HEK293 (cell line): ENCODE measurements around the gene C1orf122.
A peak's percentile ranks its signal among the peaks of the same experiment; 100 is the strongest.

Source experiments
- CTCF ChIA-PET: fragments of 350-600 bp; formaldehyde crosslinking; extraction: SDS; loops from one replicate; lab custom pipeline; 2021; ENCODE audit warnings: antibody characterized with exemption; lab: Yijun Ruan, JAX
- POLR2A ChIA-PET: fragments of 300-600 bp; formaldehyde crosslinking; extraction: SDS; loops from one replicate; lab custom pipeline; 2020; ENCODE audit warnings: antibody characterized with exemption, inconsistent platforms; lab: Yijun Ruan, JAX
- H3K27ac ChIP-seq: fragments of 200-500 bp; sonication (Bioruptor generic); 2 replicates; pipeline ENCODE4 v1.5.1; 2014; ENCODE audit warnings: low read depth, low read length, control low read depth, inconsistent platforms; ENCODE audit errors: extremely low read depth
- H3K36me3 ChIP-seq, 2 experiments: fragments of 200-500 bp in 1 of 2; sonication (Bioruptor generic) in 1 of 2; 1 replicate in 1 of 2; 2 replicates in 1 of 2; pipeline ENCODE4 v1.5.1; 2014 to 2017; ENCODE audit warnings: inconsistent platforms in 2 of 2, low read length in 2 of 2; ENCODE audit not compliant: control insufficient read depth in 2 of 2, insufficient read depth in 1 of 2
- H3K4me1 ChIP-seq: fragments of 200-500 bp; sonication (Bioruptor generic); 2 replicates; pipeline ENCODE4 v1.5.1; 2014; ENCODE audit warnings: mild to moderate bottlenecking, low read length, inconsistent platforms; ENCODE audit not compliant: control insufficient read depth, insufficient read depth
- H3K4me3 ChIP-seq: 2 replicates; pipeline ENCODE4 v1.5.1; 2011; ENCODE audit warnings: low read depth, mild to moderate bottlenecking, control low read depth, low read length, moderate library complexity
- H3K9me3 ChIP-seq: fragments of 200-500 bp; sonication (Bioruptor generic); 2 replicates; pipeline ENCODE4 v1.5.1; 2014; ENCODE audit warnings: low read depth, low read length, inconsistent platforms; ENCODE audit not compliant: control insufficient read depth, insufficient read depth
- MZF1 ChIP-seq: fragments of 450-650 bp; formaldehyde crosslinking; IDR thresholded peaks from 2 replicates; pipeline ENCODE4 v1.5.1; 2017; ENCODE audit warnings: missing biosample characterization, missing genetic modification characterization, borderline replicate concordance
- PRDM1 ChIP-seq: fragments of 450-650 bp; formaldehyde crosslinking; IDR thresholded peaks from 2 replicates; pipeline ENCODE4; 2016; ENCODE audit warnings: missing biosample characterization, missing genetic modification characterization
- PRDM2 ChIP-seq: fragments of 450-650 bp; formaldehyde crosslinking; IDR thresholded peaks from 2 replicates; pipeline ENCODE4 v1.5.1; 2016; ENCODE audit warnings: missing biosample characterization, missing genetic modification characterization, borderline replicate concordance
- ZBTB20 ChIP-seq: fragments of 450-650 bp; formaldehyde crosslinking; IDR thresholded peaks from 2 replicates; pipeline ENCODE4 v1.5.1; 2016; ENCODE audit warnings: missing biosample characterization, missing genetic modification characterization
- ZBTB21 ChIP-seq: fragments of 450-650 bp; formaldehyde crosslinking; IDR thresholded peaks from 2 replicates; pipeline ENCODE4 v1.5.1; 2017; ENCODE audit warnings: missing biosample characterization, missing genetic modification characterization
- ZEB2 ChIP-seq: fragments of 450-650 bp; formaldehyde crosslinking; IDR thresholded peaks from 2 replicates; pipeline ENCODE4 v1.5.1; 2016; ENCODE audit warnings: missing biosample characterization, missing genetic modification characterization
- ZFP69B ChIP-seq: fragments of 450-650 bp; formaldehyde crosslinking; IDR thresholded peaks from 2 replicates; pipeline ENCODE4 v1.5.1; 2016; ENCODE audit warnings: missing biosample characterization, missing genetic modification characterization
- ZNF114 ChIP-seq: fragments of 450-650 bp; formaldehyde crosslinking; IDR thresholded peaks from 2 replicates; pipeline ENCODE4 v1.5.0; 2017; ENCODE audit warnings: missing biosample characterization, missing genetic modification characterization
- ZNF138 ChIP-seq: fragments of 450-650 bp; formaldehyde crosslinking; IDR thresholded peaks from 2 replicates; pipeline ENCODE4 v1.5.1; 2016; ENCODE audit warnings: missing biosample characterization, missing genetic modification characterization, borderline replicate concordance
- ZNF155 ChIP-seq: fragments of 450-650 bp; formaldehyde crosslinking; IDR thresholded peaks from 2 replicates; pipeline ENCODE4 v1.5.1; 2016; ENCODE audit warnings: missing biosample characterization, missing genetic modification characterization
- ZNF174 ChIP-seq: fragments of 450-650 bp; formaldehyde crosslinking; IDR thresholded peaks from 2 replicates; pipeline ENCODE4 v1.5.0; 2017; ENCODE audit warnings: missing biosample characterization, mild to moderate bottlenecking, missing genetic modification characterization
- ZNF184 ChIP-seq: fragments of 450-650 bp; IDR thresholded peaks from 2 replicates; pipeline ENCODE4 v1.5.1; 2018; ENCODE audit warnings: missing biosample characterization, mild to moderate bottlenecking, missing genetic modification characterization
- ZNF292 ChIP-seq: fragments of 450-650 bp; formaldehyde crosslinking; IDR thresholded peaks from 2 replicates; pipeline ENCODE4 v1.5.1; 2016; ENCODE audit warnings: low read depth, missing biosample characterization, missing genetic modification characterization, borderline replicate concordance
- ZNF366 ChIP-seq: fragments of 450-650 bp; formaldehyde crosslinking; conservative IDR thresholded peaks from 2 replicates; pipeline ENCODE4 v1.5.1; 2016; ENCODE audit warnings: missing biosample characterization, missing genetic modification characterization
- ZNF596 ChIP-seq: fragments of 450-650 bp; IDR thresholded peaks from 2 replicates; pipeline ENCODE4 v1.5.0; 2018; ENCODE audit warnings: missing biosample characterization, mild to moderate bottlenecking, missing genetic modification characterization, moderate library complexity
- ZNF701 ChIP-seq: fragments of 450-650 bp; formaldehyde crosslinking; IDR thresholded peaks from 2 replicates; pipeline ENCODE4 v1.5.1; 2016; ENCODE audit warnings: missing biosample characterization, missing genetic modification characterization
- ZSCAN16 ChIP-seq: fragments of 450-650 bp; formaldehyde crosslinking; IDR thresholded peaks from 2 replicates; pipeline ENCODE4 v1.5.1; 2016; ENCODE audit warnings: missing biosample characterization, missing genetic modification characterization
- TF ChIP-seq, protein P1 (sequence below): fragments of 450-650 bp; formaldehyde crosslinking; IDR thresholded peaks from 2 replicates; pipeline ENCODE4 v1.5.1; 2016; ENCODE audit warnings: missing biosample characterization, missing genetic modification characterization
- TF ChIP-seq, protein P2 (sequence below): fragments of 450-650 bp; formaldehyde crosslinking; IDR thresholded peaks from 2 replicates; pipeline ENCODE4 v1.5.1; 2017; ENCODE audit warnings: missing biosample characterization, mild to moderate bottlenecking, missing genetic modification characterization, moderate library complexity
- TF ChIP-seq, protein P3 (sequence below): fragments of 450-650 bp; IDR thresholded peaks from 2 replicates; pipeline ENCODE4 v1.5.1; 2018; ENCODE audit warnings: missing biosample characterization, mild to moderate bottlenecking, missing genetic modification characterization

Gene C1orf122

DNA sequence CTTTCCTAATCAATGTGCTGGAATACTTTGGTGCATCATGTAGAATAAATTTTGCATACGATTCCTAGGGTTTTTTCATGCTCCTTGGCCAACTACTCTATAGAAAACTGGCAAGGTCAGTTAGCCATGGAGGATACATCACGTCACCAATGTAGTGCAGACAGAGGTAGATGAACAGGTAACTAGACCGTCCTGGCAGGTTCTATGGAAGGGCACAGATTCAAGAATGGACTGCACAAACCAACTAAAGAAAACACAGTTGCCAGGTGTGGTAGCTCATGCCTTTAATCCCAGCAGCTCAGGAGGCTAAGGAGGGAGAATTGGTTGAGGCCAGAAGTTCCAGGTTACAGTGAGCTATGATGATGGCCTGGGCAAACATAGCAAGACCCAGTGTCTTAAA, 41.9 kb downstream of the C1orf122 start (continued):
- TF ChIP-seq ZNF596 (tag by site-specific recombination) (no peak), ZNF292 (tag by site-specific recombination) (no peak), ZSCAN16 (tag by site-specific recombination) (no peak), ZBTB20 (tag by site-specific recombination) (no peak), ZNF114 (tag by site-specific recombination) (no peak)
- TF ChIP-seq, protein P1, sequence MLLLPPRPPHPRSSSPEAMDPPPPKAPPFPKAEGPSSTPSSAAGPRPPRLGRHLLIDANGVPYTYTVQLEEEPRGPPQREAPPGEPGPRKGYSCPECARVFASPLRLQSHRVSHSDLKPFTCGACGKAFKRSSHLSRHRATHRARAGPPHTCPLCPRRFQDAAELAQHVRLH (tag by site-specific recombination), result no peak

DNA sequence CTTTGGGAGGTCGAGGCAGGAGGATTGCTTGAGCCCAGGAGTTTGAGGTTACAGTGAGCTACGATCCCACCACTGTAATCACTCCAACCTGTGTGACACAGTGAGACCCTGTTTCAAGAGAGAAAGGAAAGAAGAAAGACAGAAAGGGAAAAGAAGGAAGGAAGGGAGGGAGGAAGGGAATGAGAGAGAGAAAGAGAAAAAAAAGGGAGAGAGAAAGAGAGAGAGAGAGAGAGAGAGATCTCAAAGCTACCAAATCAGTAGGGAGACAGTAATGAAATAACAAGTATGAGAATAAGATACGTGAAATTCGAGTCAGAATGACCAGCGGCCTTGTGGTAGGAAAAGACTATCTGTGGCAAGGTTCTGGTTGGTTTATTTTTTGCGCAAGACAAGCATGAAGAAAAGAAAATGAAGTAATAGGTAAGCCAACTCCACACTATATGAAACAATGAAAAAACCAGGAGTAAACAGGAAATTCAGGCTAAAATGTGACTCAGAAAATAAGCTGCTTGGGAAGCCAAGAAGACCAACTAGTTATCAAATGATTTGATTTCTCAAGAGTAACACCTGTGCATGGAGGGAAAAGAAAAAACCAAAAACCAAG, 42.9 kb downstream of the C1orf122 start:
- POLR2A ChIA-PET, result interaction anchor here (0.6 to 2.7 kb wide), 3 partner anchors 9 to 1400 kb away, joined by 3 to 14 read pairs (median 3); partner anchors contain the start of genes MTF1 and OSCP1

GRCh38 chr1:37851262-37851661, 43.7 kb downstream of the C1orf122 start:
- Histone ChIP-seq H3K4me3 (no peak overlapping the region), H3K4me1 (no peaks in the 10 kb centered on the region), H3K27ac (no peak overlapping the region), H3K36me3 (peaks cover 4 to 70% of the 10 kb centered on the region in 2 experiments; a peak in 2 of 3 replicates), H3K9me3 (no peaks in the 10 kb centered on the region)
- TF ChIP-seq, protein P2, sequence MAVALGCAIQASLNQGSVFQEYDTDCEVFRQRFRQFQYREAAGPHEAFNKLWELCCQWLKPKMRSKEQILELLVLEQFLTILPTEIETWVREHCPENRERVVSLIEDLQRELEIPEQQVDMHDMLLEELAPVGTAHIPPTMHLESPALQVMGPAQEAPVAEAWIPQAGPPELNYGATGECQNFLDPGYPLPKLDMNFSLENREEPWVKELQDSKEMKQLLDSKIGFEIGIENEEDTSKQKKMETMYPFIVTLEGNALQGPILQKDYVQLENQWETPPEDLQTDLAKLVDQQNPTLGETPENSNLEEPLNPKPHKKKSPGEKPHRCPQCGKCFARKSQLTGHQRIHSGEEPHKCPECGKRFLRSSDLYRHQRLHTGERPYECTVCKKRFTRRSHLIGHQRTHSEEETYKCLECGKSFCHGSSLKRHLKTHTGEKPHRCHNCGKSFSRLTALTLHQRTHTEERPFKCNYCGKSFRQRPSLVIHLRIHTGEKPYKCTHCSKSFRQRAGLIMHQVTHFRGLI, result no peak
- TF ChIP-seq ZNF184 (tag by site-specific recombination) (no peak), MZF1 (tag by site-specific recombination) (no peak), ZNF174 (tag by site-specific recombination) (no peak), PRDM2 (tag by site-specific recombination) (no peak), ZNF138 (no peak), ZBTB21 (tag by site-specific recombination) (no peak), ZEB2 (tag by site-specific recombination) (no peak), ZSCAN16 (tag by site-specific recombination) (no peak), ZFP69B (no peak), ZNF701 (no peak)
- TF ChIP-seq, protein P3, sequence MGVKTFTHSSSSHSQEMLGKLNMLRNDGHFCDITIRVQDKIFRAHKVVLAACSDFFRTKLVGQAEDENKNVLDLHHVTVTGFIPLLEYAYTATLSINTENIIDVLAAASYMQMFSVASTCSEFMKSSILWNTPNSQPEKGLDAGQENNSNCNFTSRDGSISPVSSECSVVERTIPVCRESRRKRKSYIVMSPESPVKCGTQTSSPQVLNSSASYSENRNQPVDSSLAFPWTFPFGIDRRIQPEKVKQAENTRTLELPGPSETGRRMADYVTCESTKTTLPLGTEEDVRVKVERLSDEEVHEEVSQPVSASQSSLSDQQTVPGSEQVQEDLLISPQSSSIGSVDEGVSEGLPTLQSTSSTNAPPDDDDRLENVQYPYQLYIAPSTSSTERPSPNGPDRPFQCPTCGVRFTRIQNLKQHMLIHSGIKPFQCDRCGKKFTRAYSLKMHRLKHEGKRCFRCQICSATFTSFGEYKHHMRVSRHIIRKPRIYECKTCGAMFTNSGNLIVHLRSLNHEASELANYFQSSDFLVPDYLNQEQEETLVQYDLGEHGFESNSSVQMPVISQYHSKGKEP (tag by site-specific recombination), result no peak
- CTCF ChIA-PET, result interaction anchor here (0.6 to 2.7 kb wide), 3 partner anchors 9 to 248 kb away, joined by 3 to 16 read pairs (median 3); partner anchors contain the start of gene MTF1
- POLR2A ChIA-PET, result interaction anchor here (2.7 kb wide), 1 partner anchor 8 kb away, joined by 14 read pairs; the partner anchor contains the start of gene MTF1

More for the DNA sequence above, 42.9 kb downstream of the C1orf122 start:
- no peak overlapping the region for H3K27ac ChIP-seq
- no peak overlapping the region for H3K4me3 ChIP-seq
- H3K4me1 ChIP-seq, result no peaks in the 10 kb centered on the region
- H3K36me3 ChIP-seq, result peaks cover 4 to 67% of the 10 kb centered on the region in 2 experiments; a peak in 2 of 3 replicates
- H3K9me3 ChIP-seq, result no peaks in the 10 kb centered on the region
- CTCF ChIA-PET, result interaction anchor here (0.6 to 2.7 kb wide), 2 partner anchors 10 to 1077 kb away, joined by 5 to 16 read pairs; partner anchors contain the start of gene MTF1
- TF ChIP-seq PRDM1 (tag by site-specific recombination) (peak; percentile 82), ZNF596 (tag by site-specific recombination) (peak; percentile 75), ZNF155 (tag by site-specific recombination) (no peak), ZNF366 (tag by site-specific recombination) (peak; percentile 65)
